Activated CD4-positive, alpha-beta T cell treated with anti-CD3 and anti-CD28 coated beads for 4 hours (primary cell): ENCODE results near the gene HIBADH.
"Not testable (repeated sequence)": the region's sequence is repeated elsewhere in the genome, so short reads cannot be mapped to it uniquely, and the experiment has no call there.

ENCODE experiments used
- DNase-seq, 2 donors: peaks; one replicate each; pipeline ENCODE4 v3.0.0-alpha.2; 2020

Gene HIBADH

GRCh38 chr7:27533652-27534081, 129.0 kb downstream of the HIBADH start:
- DNase-seq, result no peak

- no peak for DNase-seq
Observed at GRCh38 chr7:27532314-27532713, 130.4 kb downstream of the HIBADH start.

- DNase-seq, result no peak
Observed at GRCh38 chr7:27527348-27527714, 135.4 kb downstream of the HIBADH start.

GRCh38 chr7:27526611-27527347, 135.9 kb downstream of the HIBADH start:
- DNase-seq, result no peak

GRCh38 chr7:27526131-27526530, 136.6 kb downstream of the HIBADH start:
- DNase-seq, result no peak

GRCh38 chr7:27523321-27523720, 139.4 kb downstream of the HIBADH start:
- no peak for DNase-seq

- no peak for DNase-seq
Observed at GRCh38 chr7:27522566-27522965, 140.1 kb downstream of the HIBADH start.

- DNase-seq, result no peak
Observed at GRCh38 chr7:27520815-27521790, 141.6 kb downstream of the HIBADH start.

- DNase-seq, result no peak
Observed at GRCh38 chr7:27519793-27520469, 142.8 kb downstream of the HIBADH start.

GRCh38 chr7:27518561-27519350, 143.9 kb downstream of the HIBADH start:
- DNase-seq, result no peak

- no peak for DNase-seq
Observed at GRCh38 chr7:27516421-27516820, 146.3 kb downstream of the HIBADH start.

- DNase-seq, result no peak
Observed at GRCh38 chr7:27515933-27516332, 146.8 kb downstream of the HIBADH start.

- no peak for DNase-seq
Observed at GRCh38 chr7:27514861-27515260, 147.8 kb downstream of the HIBADH start.

- DNase-seq, result no peak
Observed at GRCh38 chr7:27513885-27514284, 148.8 kb downstream of the HIBADH start.

GRCh38 chr7:27511370-27511769, 151.3 kb downstream of the HIBADH start:
- not testable (repeated sequence) for DNase-seq

GRCh38 chr7:27510541-27510940, 152.1 kb downstream of the HIBADH start:
- no peak for DNase-seq

- DNase-seq, result not testable (repeated sequence)
Observed at GRCh38 chr7:27501879-27502278, 160.8 kb downstream of the HIBADH start.

GRCh38 chr7:27501001-27501400, 161.7 kb downstream of the HIBADH start:
- no peak for DNase-seq

- DNase-seq, result no peak
Observed at GRCh38 chr7:27492224-27492623, 170.5 kb downstream of the HIBADH start.

- DNase-seq, result no peak
Observed at GRCh38 chr7:27491534-27491933, 171.1 kb downstream of the HIBADH start.

- DNase-seq, result no peak
Observed at GRCh38 chr7:27487509-27487908, 175.2 kb downstream of the HIBADH start.

- no peak for DNase-seq
Observed at GRCh38 chr7:27484451-27484850, 178.2 kb downstream of the HIBADH start.
